Measurements from ENCODE around the gene USF1. TPM values are rescaled to one million over a fixed set of nuclear protein-coding genes. Genes with fewer than 3 reads are reported as not detected.

The USF1 gene
- total RNA-seq, 2 experiments from 2014 or later: 93.5 to 99.1 TPM

DNA sequence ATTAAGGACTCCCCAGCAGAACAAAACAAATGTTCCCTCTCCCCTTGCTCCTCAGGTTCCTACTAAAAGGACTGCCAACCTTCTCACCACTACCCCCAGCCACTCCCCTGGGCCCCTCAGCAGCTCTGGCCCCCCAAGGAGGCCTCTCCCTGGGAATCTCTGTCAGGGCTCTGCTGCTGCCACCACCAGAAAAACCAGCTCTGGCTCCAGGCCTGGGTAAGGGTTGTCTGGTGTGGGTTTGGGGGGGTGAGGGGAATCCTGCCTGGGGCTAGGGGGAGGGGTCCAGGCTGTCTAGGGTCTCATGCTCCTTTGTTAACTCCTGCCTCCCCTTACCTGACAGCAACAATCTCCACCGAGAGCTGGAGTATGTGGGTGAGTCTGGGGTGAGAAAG, 38.8 kb upstream of the USF1 start:
- DNase-seq: no peak
- no peak overlapping the region for H3K27ac ChIP-seq (ENCODE audit: low read depth in 1 of 2, low read length in 2 of 2)
- CTCF ChIA-PET: interaction anchor here (0.7 to 1.1 kb wide), 2 partner anchors 13 to 200 kb away, joined by 3 to 6 read pairs; partner anchors contain the start of gene ITLN1
- Mint-ChIP-seq H3K4me1 (ENCODE audit: low read depth) (no peaks in the 10 kb centered on the region), H3K27me3 (no peaks in the 10 kb centered on the region), H3K9me3 (no peaks in the 10 kb centered on the region), H3K36me3 (ENCODE audit: low read depth) (no peaks in the 10 kb centered on the region), H3K27ac (no peak overlapping the region), H3K4me3 (no peak overlapping the region)
- no peaks in the 10 kb centered on the region for H3K27me3 ChIP-seq (ENCODE audit: control insufficient read depth in 1 of 2, insufficient read depth in 2 of 2, low read length in 2 of 2)
- POLR2A ChIA-PET: interaction anchor here (1.4 kb wide), 1 partner anchor 12 kb away, joined by 3 read pairs; no protein-coding TSS in a partner anchor
- no peak for TF ChIP-seq CTCF (IDR thresholded peaks at IDR 0.05)
- no peak overlapping the region for H3K4me3 ChIP-seq (ENCODE audit: low read length)
- no peaks in the 10 kb centered on the region for H3K36me3 ChIP-seq (ENCODE audit: insufficient read depth, low read length)
- intact Hi-C loops (cut with DNase I, micrococcal nuclease): no loop called here
- H3K4me1 ChIP-seq (ENCODE audit: insufficient read depth, low read length): no peaks in the 10 kb centered on the region
- no peak for ATAC-seq (ENCODE audit: poor library complexity)
- H3K9me3 ChIP-seq (ENCODE audit: control insufficient read depth in 1 of 2, insufficient read depth in 1 of 2, low read length in 2 of 2): no peaks in the 10 kb centered on the region

- H3K4me1 Mint-ChIP-seq (ENCODE audit: low read depth): no peaks in the 10 kb centered on the region
- DNase-seq (no peak), ATAC-seq (ENCODE audit: poor library complexity) (no peak)
- no peaks in the 10 kb centered on the region for H3K4me1 ChIP-seq (ENCODE audit: insufficient read depth, low read length)
- no peak for TF ChIP-seq CTCF (IDR thresholded peaks at IDR 0.05)
- H3K4me3 ChIP-seq (ENCODE audit: low read length): no peak overlapping the region
- no peaks in the 10 kb centered on the region for H3K9me3 Mint-ChIP-seq
- H3K9me3 ChIP-seq (ENCODE audit: control insufficient read depth in 1 of 2, insufficient read depth in 1 of 2, low read length in 2 of 2): no peaks in the 10 kb centered on the region
- H3K4me3 Mint-ChIP-seq: no peak overlapping the region
- ChIA-PET CTCF (interaction anchor here (0.7 to 1.1 kb wide), 2 partner anchors 14 to 199 kb away, joined by 3 to 6 read pairs; partner anchors contain the start of gene ITLN1), POLR2A (interaction anchor here (1.4 kb wide), 1 partner anchor 13 kb away, joined by 3 read pairs; no protein-coding TSS in a partner anchor)
- no peaks in the 10 kb centered on the region for H3K36me3 ChIP-seq (ENCODE audit: insufficient read depth, low read length)
- no peaks in the 10 kb centered on the region for H3K27me3 ChIP-seq (ENCODE audit: control insufficient read depth in 1 of 2, insufficient read depth in 2 of 2, low read length in 2 of 2)
- H3K27ac Mint-ChIP-seq: no peak overlapping the region
- no peaks in the 10 kb centered on the region for H3K27me3 Mint-ChIP-seq
- intact Hi-C loops (cut with DNase I, micrococcal nuclease): no loop called here
- H3K27ac ChIP-seq (ENCODE audit: low read depth in 1 of 2, low read length in 2 of 2): no peak overlapping the region
- no peaks in the 10 kb centered on the region for H3K36me3 Mint-ChIP-seq (ENCODE audit: low read depth)
Observed at GRCh38 chr1:161083748-161084596, 38.2 kb upstream of the USF1 start.

DNA sequence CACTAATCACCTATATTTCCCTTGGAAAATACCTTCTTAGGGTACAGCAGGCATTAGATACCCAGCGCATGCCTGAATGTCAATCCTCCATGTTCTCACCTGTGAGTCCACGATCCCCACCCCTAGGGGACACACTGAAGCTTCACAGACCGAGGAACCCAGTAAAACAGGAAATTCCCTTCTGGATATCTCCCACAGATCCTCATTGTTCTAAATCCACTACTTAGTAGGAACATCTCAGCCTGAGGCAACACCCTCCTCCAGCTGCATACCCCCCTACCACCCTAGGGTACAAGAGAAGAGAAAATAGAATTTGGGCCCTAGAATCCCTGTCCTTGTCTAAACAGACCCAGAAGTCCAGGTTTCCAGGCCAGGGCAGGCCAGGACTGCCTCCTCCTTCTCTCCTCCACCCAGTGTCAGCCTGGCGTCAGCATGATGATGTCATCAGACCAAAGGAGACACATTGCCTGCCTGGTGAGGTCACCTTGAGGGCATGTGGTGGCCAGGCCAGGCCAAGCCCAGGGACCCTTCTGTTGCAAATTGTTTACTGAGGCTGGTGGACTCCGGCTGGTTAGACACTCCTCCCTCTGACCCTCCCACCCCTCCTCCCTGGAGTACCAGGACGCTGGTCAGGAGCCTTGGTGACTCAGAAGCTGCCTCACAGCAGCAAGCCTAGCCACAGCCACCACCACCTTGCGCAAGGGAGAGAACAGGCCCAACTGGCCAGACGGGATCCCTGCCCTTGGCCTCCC, 37.4 kb upstream of the USF1 start:
- Mint-ChIP-seq H3K4me3 (no peak overlapping the region), H3K36me3 (ENCODE audit: low read depth) (no peaks in the 10 kb centered on the region), H3K4me1 (ENCODE audit: low read depth) (no peaks in the 10 kb centered on the region), H3K9me3 (no peaks in the 10 kb centered on the region), H3K27me3 (no peaks in the 10 kb centered on the region), H3K27ac (no peak overlapping the region)
- no peak overlapping the region for H3K4me3 ChIP-seq (ENCODE audit: low read length)
- ATAC-seq (ENCODE audit: poor library complexity) (no peak), DNase-seq (peak in 2 of 14 experiments; percentile 67 to 77)
- H3K27me3 ChIP-seq (ENCODE audit: control insufficient read depth in 1 of 2, insufficient read depth in 2 of 2, low read length in 2 of 2): no peaks in the 10 kb centered on the region
- H3K4me1 ChIP-seq (ENCODE audit: insufficient read depth, low read length): no peaks in the 10 kb centered on the region
- intact Hi-C loops (cut with DNase I, micrococcal nuclease): no loop called here
- H3K36me3 ChIP-seq (ENCODE audit: insufficient read depth, low read length): no peaks in the 10 kb centered on the region
- H3K27ac ChIP-seq (ENCODE audit: low read depth in 1 of 2, low read length in 2 of 2): no peak overlapping the region
- ChIA-PET CTCF (interaction anchor here (1.3 kb wide), 1 partner anchor 14 kb away, joined by 4 read pairs; no protein-coding TSS in a partner anchor), POLR2A (no interaction called here)
- H3K9me3 ChIP-seq (ENCODE audit: control insufficient read depth in 1 of 2, insufficient read depth in 1 of 2, low read length in 2 of 2): no peaks in the 10 kb centered on the region
- TF ChIP-seq CTCF (IDR thresholded peaks at IDR 0.05): no peak
